H54 (cell line): ENCODE results near the gene PDSS1.
"Not testable (repeated sequence)": the region's sequence is repeated elsewhere in the genome, so short reads cannot be mapped to it uniquely, and the experiment has no call there.

Experiments
- DNase-seq: peaks from one replicate; pipeline ENCODE4 v3.0.0; 2011; ENCODE audit warnings: low spot score, mixed read lengths; ENCODE audit not compliant: insufficient read length
- FAIRE-seq: peaks from 3 replicates; lab custom pipeline; 2011; peaks lifted over from hg19 to GRCh38; lab: Jason Lieb, UNC
- POLR2A ChIP-seq: IDR thresholded peaks from 2 replicates; pipeline ENCODE4 v1.6.1; 2011; ENCODE audit warnings: low read depth, mild to moderate bottlenecking, low read length

Gene PDSS1

DNA sequence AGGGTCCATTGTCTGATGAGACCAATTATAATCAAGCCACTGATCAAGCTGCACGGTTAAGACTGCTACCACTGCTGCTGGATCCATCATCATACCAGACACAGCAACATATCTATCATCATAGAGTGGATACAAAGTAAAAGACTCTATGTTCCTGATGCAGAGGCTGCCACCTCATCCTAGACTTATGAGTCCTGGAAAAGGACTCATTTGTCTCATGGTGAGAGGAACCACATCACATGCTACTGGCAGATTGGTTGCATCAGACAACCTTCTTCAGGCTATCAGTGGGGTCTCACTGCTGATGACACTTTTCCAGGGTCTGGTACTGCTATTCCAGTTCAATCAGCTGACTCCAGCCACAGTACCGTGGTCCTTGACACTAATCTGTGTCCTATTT is 84.3 kb downstream of the PDSS1 start:
- FAIRE-seq, result peak; percentile 80
- no peak for DNase-seq
- no peak for TF ChIP-seq POLR2A

GRCh38 chr10:26787362-26787761 is 89.9 kb downstream of the PDSS1 start:
- no peak for FAIRE-seq
- TF ChIP-seq POLR2A, result no peak
- no peak for DNase-seq

DNA sequence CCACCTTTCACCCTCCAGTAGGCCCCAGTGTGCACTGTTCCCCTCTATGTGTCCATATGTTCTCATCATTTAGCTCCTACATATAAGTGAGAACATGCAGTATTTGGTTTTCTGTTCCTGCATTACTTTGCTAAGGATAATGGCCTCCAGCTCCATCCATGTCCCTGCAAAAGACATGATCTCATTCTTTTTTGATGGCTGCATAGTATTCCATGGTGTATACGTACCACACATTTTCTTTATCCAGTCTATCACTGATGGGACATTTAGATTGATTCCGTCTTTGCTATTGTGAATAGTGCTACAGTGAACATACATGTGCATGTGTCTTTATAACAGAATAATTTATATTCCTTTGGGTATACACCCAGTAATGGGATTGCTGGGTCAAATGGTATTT is 92.3 kb downstream of the PDSS1 start:
- not testable (repeated sequence) for DNase-seq, FAIRE-seq

DNA sequence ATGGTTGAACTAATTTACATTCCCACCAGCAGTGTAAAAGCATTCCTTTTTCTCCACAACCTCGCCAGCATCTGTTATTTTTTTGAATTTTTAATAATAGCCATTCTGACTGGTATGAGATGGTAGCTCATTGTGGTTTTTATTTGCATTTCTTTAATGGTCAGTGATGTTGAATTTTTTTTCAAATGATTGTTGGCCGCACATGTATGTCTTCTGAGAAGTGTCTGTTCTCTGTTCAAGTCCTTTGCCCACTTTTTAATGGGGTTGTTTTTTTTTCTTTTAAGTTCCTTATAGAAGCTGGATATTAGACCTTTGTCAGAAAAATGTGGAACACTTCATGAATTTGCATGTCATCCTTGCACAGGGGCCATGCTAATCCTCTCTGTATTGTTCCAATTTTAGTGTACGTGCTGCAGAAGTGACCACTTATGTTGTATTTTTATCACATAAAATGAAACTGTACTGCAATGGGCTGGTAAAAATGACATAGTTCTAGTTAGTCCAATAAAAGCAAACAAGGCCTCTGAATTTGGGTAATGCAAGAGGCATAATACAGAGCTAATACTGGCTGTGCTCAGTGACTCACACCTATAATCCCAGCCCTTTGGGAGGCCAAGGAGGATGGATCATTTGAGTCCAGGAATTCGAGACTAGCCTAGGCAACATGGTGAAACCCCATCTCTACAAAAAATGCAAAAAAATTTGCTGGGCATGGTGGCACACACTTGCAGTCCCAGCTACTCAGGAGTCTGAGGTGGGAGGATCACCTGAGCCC is 92.9 kb downstream of the PDSS1 start:
- TF ChIP-seq POLR2A, result no peak
- FAIRE-seq (peak; percentile 66), DNase-seq (no peak)

GRCh38 chr10:26792758-26793495 is 95.4 kb downstream of the PDSS1 start:
- no peak for DNase-seq
- FAIRE-seq, result peak; percentile 27
- TF ChIP-seq POLR2A, result no peak
